Memory B cell (primary cell): ENCODE data around the gene MYLK.

Experiments
- ATAC-seq: fragments of 150-1000 bp; cut with Tn5 transposase; 2 replicates; pipeline ENCODE4 v1.10.0; 2021; ENCODE audit warnings: low read depth, mild to moderate bottlenecking, moderate library complexity
- DNase-seq, 2 donors: peaks; one replicate each; pipeline ENCODE4 v3.0.0; 2022; ENCODE audit warnings: low spot score in 2 of 2
- H3K27ac Mint-ChIP-seq: one replicate; pipeline ENCODE4 v1.8.0; 2022; ENCODE audit warnings: mild to moderate bottlenecking, moderate library complexity, mixed read lengths
- H3K27me3 Mint-ChIP-seq: one replicate; pipeline ENCODE4 v1.8.0; 2022; ENCODE audit warnings: mixed read lengths
- H3K36me3 Mint-ChIP-seq: one replicate; pipeline ENCODE4 v1.8.0; 2022; ENCODE audit warnings: mild to moderate bottlenecking, mixed read lengths
- H3K4me1 Mint-ChIP-seq: one replicate; pipeline ENCODE4 v1.8.0; 2022; ENCODE audit warnings: mixed read lengths
- H3K4me3 Mint-ChIP-seq: one replicate; pipeline ENCODE4 v1.8.0; 2022; ENCODE audit warnings: mild to moderate bottlenecking, moderate library complexity, mixed read lengths
- H3K9me3 Mint-ChIP-seq: one replicate; pipeline ENCODE4 v1.8.0; 2022; ENCODE audit warnings: mixed read lengths

The MYLK gene

DNA sequence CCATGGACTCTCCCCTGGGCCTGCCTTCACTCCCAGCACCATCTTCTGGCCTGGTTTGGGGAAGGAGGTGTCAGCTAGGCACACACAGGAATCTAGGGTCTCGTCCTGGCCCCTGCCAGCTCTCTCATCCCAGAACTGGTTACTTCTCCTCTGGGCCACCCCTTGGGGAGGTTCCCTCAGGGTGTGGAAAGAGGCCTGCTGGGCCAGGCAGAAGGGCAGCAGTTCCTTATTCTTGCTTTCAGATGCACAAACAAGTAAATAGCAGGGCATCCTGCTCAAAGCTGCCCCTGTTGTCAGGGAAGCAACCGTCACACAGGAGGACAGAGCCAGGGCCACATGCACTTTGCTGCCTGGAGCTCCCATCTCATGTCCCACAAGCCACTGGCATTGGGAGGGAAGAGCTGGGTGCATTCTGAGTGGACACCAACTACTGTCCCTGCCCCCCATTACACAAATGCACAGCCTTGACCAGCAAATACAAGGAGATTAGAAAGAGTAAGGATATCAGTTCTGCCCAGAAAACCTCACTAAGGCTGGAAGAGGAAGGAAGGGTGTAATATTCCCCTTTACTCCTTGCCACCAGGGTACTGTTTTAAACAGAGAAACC is 190.4 kb downstream of the MYLK start:
- peaks cover 10% of the 10 kb centered on the region for H3K27me3 Mint-ChIP-seq
- DNase-seq = no peak
- no peaks in the 10 kb centered on the region for H3K9me3 Mint-ChIP-seq
- H3K4me3 Mint-ChIP-seq = no peak overlapping the region
- ATAC-seq = no peak
- peaks cover 9% of the 10 kb centered on the region for H3K4me1 Mint-ChIP-seq
- no peak overlapping the region for H3K27ac Mint-ChIP-seq
- H3K36me3 Mint-ChIP-seq = no peaks in the 10 kb centered on the region

DNA sequence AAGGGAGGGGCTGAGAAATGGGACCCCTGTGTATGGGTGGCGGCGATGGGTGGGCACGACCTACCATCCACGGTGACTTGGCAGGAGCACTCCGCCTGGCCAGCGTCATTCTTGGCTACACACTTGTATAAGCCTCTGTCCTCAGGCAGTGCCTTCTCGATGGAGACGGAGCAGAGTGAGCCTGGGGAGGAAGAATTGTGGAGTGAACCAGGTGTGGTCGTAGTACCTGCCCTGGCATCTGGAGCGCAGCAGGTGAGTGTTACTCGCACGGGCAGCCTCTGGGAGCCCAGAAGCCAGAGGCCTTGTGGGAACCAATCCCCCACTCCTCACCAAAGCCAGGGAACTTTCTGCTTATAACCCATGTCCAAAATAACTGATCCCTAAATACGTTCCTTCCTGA is 191.5 kb downstream of the MYLK start:
- DNase-seq (no peak), ATAC-seq (no peak)
- no peaks in the 10 kb centered on the region for H3K36me3 Mint-ChIP-seq

DNA sequence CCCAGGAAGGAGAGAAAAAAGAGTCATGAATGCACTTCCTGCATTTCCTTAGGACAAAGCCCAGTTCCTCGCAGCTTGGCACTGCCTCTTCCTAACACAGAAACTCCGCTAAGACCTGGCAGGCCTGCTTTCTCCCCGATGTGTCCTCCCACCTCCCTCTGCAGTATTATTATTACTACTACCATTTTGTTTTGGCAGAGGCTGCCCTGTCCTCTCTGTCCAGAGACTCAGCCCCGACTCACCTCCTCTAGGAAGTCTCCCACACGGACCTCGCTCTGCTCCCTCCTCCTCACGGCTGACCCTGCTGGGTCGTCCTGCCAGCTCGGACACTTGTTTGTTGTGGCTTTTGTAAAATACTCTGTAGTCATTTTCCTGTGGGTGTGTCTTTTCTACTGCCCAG is 192.1 kb downstream of the MYLK start:
- no peak overlapping the region for H3K4me3 Mint-ChIP-seq
- H3K4me1 Mint-ChIP-seq = peaks cover 9% of the 10 kb centered on the region
- peaks cover 14% of the 10 kb centered on the region for H3K27me3 Mint-ChIP-seq
- DNase-seq = no peak
- no peak for ATAC-seq
- H3K9me3 Mint-ChIP-seq = no peaks in the 10 kb centered on the region
- H3K36me3 Mint-ChIP-seq = no peaks in the 10 kb centered on the region
- H3K27ac Mint-ChIP-seq = no peak overlapping the region

More for the DNA sequence above, 191.5 kb downstream of the MYLK start:
- H3K4me1 Mint-ChIP-seq = peaks cover 9% of the 10 kb centered on the region
- no peak overlapping the region for H3K4me3 Mint-ChIP-seq
- H3K27ac Mint-ChIP-seq = no peak overlapping the region
- peaks cover 14% of the 10 kb centered on the region for H3K27me3 Mint-ChIP-seq
- no peaks in the 10 kb centered on the region for H3K9me3 Mint-ChIP-seq

GRCh38 chr3:123689831-123690230 is 194.3 kb downstream of the MYLK start:
- DNase-seq = no peak
- Mint-ChIP-seq H3K4me3 (no peak overlapping the region), H3K4me1 (no peaks in the 10 kb centered on the region), H3K27ac (no peak overlapping the region), H3K9me3 (no peaks in the 10 kb centered on the region), H3K27me3 (peaks cover 13% of the 10 kb centered on the region), H3K36me3 (no peaks in the 10 kb centered on the region)
- ATAC-seq = no peak

DNA sequence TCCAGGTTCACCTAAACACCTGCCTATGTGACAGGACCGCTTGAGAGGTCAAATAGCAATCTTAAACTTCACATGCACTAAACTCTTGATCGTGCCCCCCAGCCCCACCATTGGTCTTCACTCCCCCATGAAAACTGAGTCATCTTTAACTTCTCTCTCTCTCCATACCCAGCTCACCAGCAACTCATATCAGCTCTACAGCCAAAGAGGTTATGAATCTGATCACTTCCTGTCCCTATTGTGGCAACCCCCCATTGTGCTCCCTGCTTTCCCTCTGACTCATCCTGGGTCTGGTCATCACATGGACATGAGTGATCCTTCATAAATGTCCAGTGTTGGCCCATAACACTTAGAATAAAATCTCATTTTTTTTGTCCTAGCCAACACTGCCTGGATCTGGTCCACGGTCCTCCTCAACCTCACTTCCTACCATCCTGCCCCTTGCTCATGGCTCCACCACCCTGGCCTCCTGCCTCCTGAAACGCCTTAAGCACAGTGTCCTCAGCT is 195.8 kb downstream of the MYLK start:
- Mint-ChIP-seq H3K4me1 (no peaks in the 10 kb centered on the region), H3K4me3 (no peak overlapping the region), H3K27ac (no peak overlapping the region), H3K9me3 (no peaks in the 10 kb centered on the region), H3K36me3 (no peaks in the 10 kb centered on the region), H3K27me3 (peaks cover 13% of the 10 kb centered on the region)
- DNase-seq = no peak
- no peak for ATAC-seq

GRCh38 chr3:123687286-123687685 is 196.8 kb downstream of the MYLK start:
- H3K27ac Mint-ChIP-seq = no peak overlapping the region
- H3K27me3 Mint-ChIP-seq = peaks cover 8% of the 10 kb centered on the region
- H3K9me3 Mint-ChIP-seq = no peaks in the 10 kb centered on the region
- H3K4me3 Mint-ChIP-seq = no peak overlapping the region
- no peaks in the 10 kb centered on the region for H3K4me1 Mint-ChIP-seq
- no peak for ATAC-seq
- no peaks in the 10 kb centered on the region for H3K36me3 Mint-ChIP-seq
- no peak for DNase-seq

GRCh38 chr3:123686251-123686650 is 197.9 kb downstream of the MYLK start:
- Mint-ChIP-seq H3K36me3 (no peaks in the 10 kb centered on the region), H3K4me3 (no peak overlapping the region), H3K27ac (no peak overlapping the region), H3K4me1 (no peaks in the 10 kb centered on the region), H3K9me3 (no peaks in the 10 kb centered on the region), H3K27me3 (peaks cover 13% of the 10 kb centered on the region)
- no peak for DNase-seq
- no peak for ATAC-seq

DNA sequence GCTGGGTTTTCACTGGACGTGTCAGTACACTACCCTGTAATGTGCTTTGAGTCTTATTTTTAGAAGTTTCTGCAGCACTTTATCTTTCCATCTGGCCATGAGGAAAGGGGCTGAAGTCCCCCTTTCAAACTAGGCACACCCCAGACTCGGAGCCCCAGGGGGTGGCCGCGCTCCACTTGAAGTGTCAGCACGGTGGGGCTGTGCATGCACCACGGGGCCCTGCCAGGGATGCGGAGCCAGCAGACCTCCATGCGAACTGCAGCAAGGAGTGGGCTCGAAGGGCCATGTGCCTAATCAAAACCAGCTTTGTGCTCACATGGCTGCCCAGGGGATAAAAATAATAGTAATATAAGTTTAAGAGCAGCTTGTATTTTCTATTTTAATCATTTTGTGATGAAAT is 198.4 kb downstream of the MYLK start:
- DNase-seq = no peak
- H3K4me1 Mint-ChIP-seq = no peaks in the 10 kb centered on the region

GRCh38 chr3:123684636-123685035 is 199.5 kb downstream of the MYLK start:
- no peaks in the 10 kb centered on the region for H3K4me1 Mint-ChIP-seq
- ATAC-seq (no peak), DNase-seq (no peak)
- H3K36me3 Mint-ChIP-seq = no peaks in the 10 kb centered on the region
- H3K9me3 Mint-ChIP-seq = no peaks in the 10 kb centered on the region
- no peak overlapping the region for H3K4me3 Mint-ChIP-seq
- H3K27ac Mint-ChIP-seq = no peak overlapping the region
- peaks cover 14% of the 10 kb centered on the region for H3K27me3 Mint-ChIP-seq

More for the DNA sequence above, 198.4 kb downstream of the MYLK start:
- Mint-ChIP-seq H3K9me3 (no peaks in the 10 kb centered on the region), H3K27me3 (peaks cover 14% of the 10 kb centered on the region), H3K36me3 (no peaks in the 10 kb centered on the region), H3K27ac (no peak overlapping the region), H3K4me3 (no peak overlapping the region)
- ATAC-seq = no peak

GRCh38 chr3:123684209-123684608 is 199.9 kb downstream of the MYLK start:
- Mint-ChIP-seq H3K9me3 (no peaks in the 10 kb centered on the region), H3K4me1 (no peaks in the 10 kb centered on the region), H3K36me3 (no peaks in the 10 kb centered on the region), H3K27me3 (peaks cover 14% of the 10 kb centered on the region), H3K4me3 (no peak overlapping the region), H3K27ac (no peak overlapping the region)
- no peak for DNase-seq
- no peak for ATAC-seq

- no peaks in the 10 kb centered on the region for H3K9me3 Mint-ChIP-seq
- DNase-seq (no peak), ATAC-seq (no peak)
- H3K27me3 Mint-ChIP-seq = peaks cover 13% of the 10 kb centered on the region
- no peaks in the 10 kb centered on the region for H3K36me3 Mint-ChIP-seq
- no peak overlapping the region for H3K4me3 Mint-ChIP-seq
- H3K27ac Mint-ChIP-seq = no peak overlapping the region
- no peaks in the 10 kb centered on the region for H3K4me1 Mint-ChIP-seq
Observed at GRCh38 chr3:123683505-123684154, 200.5 kb downstream of the MYLK start.

DNA sequence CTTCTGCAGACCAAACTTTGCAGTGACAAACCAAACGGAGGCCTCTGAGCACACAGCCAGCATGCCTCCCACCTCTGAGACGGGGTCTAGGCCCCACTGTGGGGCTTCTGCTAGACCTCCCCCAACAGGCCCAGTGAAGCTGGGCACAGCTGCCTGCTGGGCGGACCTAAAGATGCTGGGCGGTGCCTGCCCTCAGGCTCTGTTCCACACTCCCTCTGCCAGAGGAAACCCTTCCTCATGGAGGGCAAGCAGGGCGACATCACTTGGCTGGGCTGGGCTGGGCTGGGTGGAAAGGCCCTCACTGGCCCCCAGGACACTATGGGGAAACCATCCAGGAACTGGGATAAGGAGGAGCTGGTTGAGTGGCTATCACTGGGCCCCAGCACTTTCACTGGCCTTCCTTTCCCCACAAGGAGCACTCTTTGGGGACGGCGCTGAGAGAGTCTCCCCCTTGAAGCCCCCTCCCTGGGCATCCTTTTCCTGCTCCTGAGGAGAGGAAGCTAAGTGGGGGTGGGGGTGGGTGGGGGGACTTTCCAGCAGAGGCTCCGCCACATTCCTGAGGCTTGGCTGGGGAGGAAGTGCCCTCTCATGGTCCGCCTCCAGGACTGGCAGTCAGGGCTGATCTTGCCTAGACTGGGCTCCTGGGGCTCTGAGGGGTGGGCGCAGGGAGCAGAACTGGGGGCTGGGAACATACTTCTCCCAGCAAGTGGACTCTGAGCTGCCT is 201.2 kb downstream of the MYLK start:
- Mint-ChIP-seq H3K9me3 (no peaks in the 10 kb centered on the region), H3K4me1 (no peaks in the 10 kb centered on the region), H3K36me3 (no peaks in the 10 kb centered on the region), H3K4me3 (no peak overlapping the region), H3K27ac (no peak overlapping the region), H3K27me3 (peaks cover 12% of the 10 kb centered on the region)
- no peak for DNase-seq
- ATAC-seq = no peak

- no peaks in the 10 kb centered on the region for H3K9me3 Mint-ChIP-seq
- peaks cover 12% of the 10 kb centered on the region for H3K27me3 Mint-ChIP-seq
- H3K36me3 Mint-ChIP-seq = no peaks in the 10 kb centered on the region
- no peak for DNase-seq
- H3K4me3 Mint-ChIP-seq = no peak overlapping the region
- H3K27ac Mint-ChIP-seq = no peak overlapping the region
- no peak for ATAC-seq
- H3K4me1 Mint-ChIP-seq = no peaks in the 10 kb centered on the region
Observed at GRCh38 chr3:123682302-123682701, 201.8 kb downstream of the MYLK start.

DNA sequence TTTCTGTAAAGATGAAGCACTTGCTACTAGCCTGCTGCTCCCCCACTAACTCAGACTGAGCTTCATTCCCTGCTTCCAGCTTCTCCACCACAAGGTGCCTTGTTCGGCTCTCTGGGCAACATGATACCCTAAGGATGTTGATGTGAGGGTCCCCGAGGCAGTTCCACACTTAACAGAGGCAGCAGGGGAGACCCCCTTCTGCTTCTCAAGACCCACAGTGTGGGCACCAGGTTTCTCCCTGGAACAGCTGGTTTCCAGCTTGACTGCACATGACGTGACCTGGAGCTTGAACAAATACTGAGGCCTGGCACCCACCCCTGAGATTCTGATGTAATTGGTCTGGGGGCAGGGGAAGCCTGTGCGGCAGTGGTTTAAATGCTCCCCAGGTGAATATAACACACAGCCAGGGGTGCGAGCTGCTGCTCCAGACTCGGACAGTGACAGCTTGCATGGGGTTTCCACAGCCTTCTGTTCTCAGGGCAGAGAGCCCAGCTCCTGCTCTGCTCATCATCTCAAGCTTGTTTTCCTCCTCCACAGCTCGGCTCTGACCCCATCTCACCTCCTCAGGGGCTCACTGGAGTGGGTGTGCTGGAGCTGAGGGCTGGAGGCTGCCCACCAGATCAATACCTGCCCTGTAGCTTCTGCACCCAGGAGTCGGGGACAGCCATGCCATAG is 204.3 kb downstream of the MYLK start:
- no peak for ATAC-seq

More for the DNA sequence above, 204.3 kb downstream of the MYLK start:
- H3K4me3 Mint-ChIP-seq = no peak overlapping the region
- H3K36me3 Mint-ChIP-seq = no peaks in the 10 kb centered on the region
- H3K27ac Mint-ChIP-seq = no peak overlapping the region
- H3K4me1 Mint-ChIP-seq = no peaks in the 10 kb centered on the region
- peaks cover 14% of the 10 kb centered on the region for H3K27me3 Mint-ChIP-seq
- H3K9me3 Mint-ChIP-seq = no peaks in the 10 kb centered on the region
- no peak for DNase-seq
